K562 (cell line): Measurements from ENCODE around the gene HBB. TPM values are rescaled to one million over a fixed set of nuclear protein-coding genes. Genes with fewer than 3 reads are reported as not detected.
A peak's percentile ranks its signal among the peaks of the same experiment; 100 is the strongest.

ENCODE experiments used
- ATAC-seq: fragments of 200-7000 bp; cut with Tn5 transposase; 3 replicates; pipeline ENCODE4 v1.9.1; 2020; ENCODE audit warnings: moderate library complexity
- BruUV-seq: library from RNA; stranded (reverse); fragments of 400-500 nt; replicated peaks from 2 replicates; lab custom pipeline; 2021; lab: Mats Ljungman, UMichigan
- CTCF ChIA-PET: fragments of 300-600 bp; formaldehyde crosslinking; extraction: SDS; loops from one replicate; lab custom pipeline; 2021; ENCODE audit warnings: low intra/inter-chr PET ratio; lab: Yijun Ruan, JAX
- POLR2A ChIA-PET: fragments of 300-600, 350-650 bp; sonication (Branson Sonifier 250); formaldehyde crosslinking; extraction: SDS; loops from one replicate; lab custom pipeline; 2021; ENCODE audit warnings: antibody characterized with exemption, inconsistent platforms; lab: Yijun Ruan, JAX
- DNase-seq, 4 experiments: peaks; one replicate each; pipeline versions ENCODE4 v3.0.0 to v3.0.0-alpha.2; 2011 to 2018; ENCODE audit warnings: low spot score in 3 of 4, mixed read lengths in 3 of 4; ENCODE audit errors: extremely low read depth in 1 of 4
- FAIRE-seq: peaks from 2 replicates; lab custom pipeline; 2011; peaks lifted over from hg19 to GRCh38; lab: Jason Lieb, UNC
- H2AFZ ChIP-seq: 2 replicates; pipeline ENCODE4 v1.6.0; 2011; ENCODE audit warnings: low read depth, low read length, control low read depth, inconsistent platforms
- H3K27ac ChIP-seq: fragments of 200-600 bp; 3 replicates; pipeline ENCODE4 v1.8.0; 2011; ENCODE audit warnings: low read depth, mild to moderate bottlenecking, control low read depth, inconsistent platforms, low read length, moderate library complexity, mixed read lengths; ENCODE audit errors: extremely low read depth
- H3K27me3 ChIP-seq, 2 experiments: fragments of 300-600 bp in 1 of 2; 2 replicates in 1 of 2; 3 replicates in 1 of 2; pipeline versions ENCODE4 v1.6.0 to v1.8.0; 2011; ENCODE audit warnings: inconsistent platforms in 2 of 2, low read length in 2 of 2, mild to moderate bottlenecking in 1 of 2, mixed read lengths in 1 of 2, moderate library complexity in 1 of 2; ENCODE audit not compliant: control insufficient read depth in 2 of 2, insufficient read depth in 2 of 2
- H3K36me3 ChIP-seq: fragments of 300-600 bp; 3 replicates; pipeline ENCODE4 v1.8.0; 2011; ENCODE audit warnings: mild to moderate bottlenecking, low read length, inconsistent platforms; ENCODE audit not compliant: control insufficient read depth, insufficient read depth
- H3K4me1 ChIP-seq, 2 experiments: fragments of 200-600 bp in 1 of 2; replicated peaks in 1 of 2; 2 replicates in 1 of 2; 3 replicates in 1 of 2; pipeline versions ENCODE4 v1.5.1 to v1.8.0; 2011; ENCODE audit warnings: inconsistent platforms in 2 of 2, low read length in 2 of 2, mild to moderate bottlenecking in 1 of 2, mixed read lengths in 1 of 2, moderate library complexity in 1 of 2; ENCODE audit not compliant: control insufficient read depth in 2 of 2, insufficient read depth in 2 of 2
- H3K4me2 ChIP-seq: 2 replicates; pipeline ENCODE4 v1.6.1; 2011; ENCODE audit warnings: low read length, control low read depth, inconsistent platforms, mixed read lengths; ENCODE audit not compliant: insufficient read depth
- H3K4me3 ChIP-seq: fragments of 200-600 bp; sonication (generic), shearing (Covaris generic); 2 replicates; pipeline ENCODE4 v1.5.1; 2016; ENCODE audit warnings: control low read depth, inconsistent platforms
- H3K79me2 ChIP-seq: fragments of 200-600 bp; 3 replicates; pipeline ENCODE4 v1.8.0; 2011; ENCODE audit warnings: low read length, inconsistent platforms; ENCODE audit not compliant: control insufficient read depth, insufficient read depth
- H3K9ac ChIP-seq, 2 experiments: 2 replicates each; pipeline versions ENCODE4 v1.6.0 to v1.6.1; 2011; ENCODE audit warnings: low read depth in 2 of 2, low read length in 2 of 2, control low read depth in 1 of 2, inconsistent platforms in 1 of 2, mild to moderate bottlenecking in 1 of 2, mixed read lengths in 1 of 2; ENCODE audit not compliant: insufficient read depth in 1 of 2
- H3K9me1 ChIP-seq: one replicate; pipeline ENCODE4 v1.6.0; 2011; ENCODE audit warnings: inconsistent platforms, mild to moderate bottlenecking, low read length, moderate library complexity; ENCODE audit not compliant: control insufficient read depth, insufficient read depth
- H3K9me3 ChIP-seq: replicated peaks from 2 replicates; pipeline ENCODE4 v1.5.1; 2011; ENCODE audit warnings: low read depth, low read length, inconsistent platforms; ENCODE audit not compliant: control insufficient read depth, insufficient read depth
- H4K20me1 ChIP-seq: replicated peaks from 2 replicates; pipeline ENCODE4 v1.6.1; 2011; ENCODE audit warnings: low read length, inconsistent platforms, mixed read lengths; ENCODE audit not compliant: control insufficient read depth, insufficient read depth
- ADNP ChIP-seq: fragments of 200-800 bp; sonication (Bioruptor generic); IDR thresholded peaks from 2 replicates; pipeline ENCODE4 v1.6.1; 2016; ENCODE audit warnings: missing genetic modification characterization, missing compliant biosample characterization
- ARHGAP35 ChIP-seq: fragments of 450-650 bp; IDR thresholded peaks from 2 replicates; pipeline ENCODE4 v1.6.1; 2018; ENCODE audit not compliant: partially characterized antibody
- ATF7 ChIP-seq: fragments of 450-650 bp; IDR thresholded peaks from 2 replicates; pipeline ENCODE4 v1.7.1; 2014; ENCODE audit warnings: mild to moderate bottlenecking, moderate library complexity
- ELF4 ChIP-seq: fragments of 450-650 bp; formaldehyde crosslinking; IDR thresholded peaks from 2 replicates; pipeline ENCODE4 v1.4.0; 2022; ENCODE audit warnings: missing genetic modification characterization
- EP400 ChIP-seq: fragments of 450-650 bp; IDR thresholded peaks from 2 replicates; pipeline ENCODE4 v1.6.1; 2017; ENCODE audit warnings: antibody characterized with exemption, mild to moderate bottlenecking, moderate library complexity
- HMGN3 ChIP-seq: IDR thresholded peaks from 2 replicates; pipeline ENCODE4 v1.6.1; 2011; ENCODE audit warnings: borderline replicate concordance, low read depth, mild to moderate bottlenecking, mixed read lengths, low read length; ENCODE audit not compliant: insufficient read length; ENCODE audit errors: extremely low read depth
- NFE2 ChIP-seq: IDR thresholded peaks from 2 replicates; pipeline ENCODE4 v1.6.1; 2014; ENCODE audit warnings: antibody characterized with exemption, low read depth
- RAD51 ChIP-seq: fragments of 450-650 bp; IDR thresholded peaks from 2 replicates; pipeline ENCODE4 v1.7.1; 2016; ENCODE audit warnings: low read depth, mild to moderate bottlenecking, borderline replicate concordance
- SMAD3 ChIP-seq: fragments of 450-650 bp; formaldehyde crosslinking; conservative IDR thresholded peaks from 2 replicates; pipeline ENCODE4 v1.4.0; 2020; ENCODE audit warnings: mild to moderate bottlenecking
- ZC3H4 ChIP-seq: sonication (generic); formaldehyde crosslinking; IDR thresholded peaks from 2 replicates; pipeline ENCODE4 v1.9.0; 2021; ENCODE audit warnings: missing genetic modification reagents, borderline replicate concordance
- ZNF140 ChIP-seq: fragments of 250-450 bp; sonication (Bioruptor Pico); IDR thresholded peaks from 2 replicates; pipeline ENCODE4 v1.8.0; 2021; ENCODE audit warnings: moderate library complexity, mild to moderate bottlenecking, inconsistent platforms
- ZNF347 ChIP-seq: fragments of 450-650 bp; formaldehyde crosslinking; IDR thresholded peaks from 2 replicates; pipeline ENCODE4 v1.4.0; 2020; ENCODE audit warnings: low read depth, mild to moderate bottlenecking, moderate library complexity
- ZNF408 ChIP-seq: fragments of 250-450 bp; sonication (Bioruptor Pico); IDR thresholded peaks from 2 replicates; pipeline ENCODE4 v1.4.0; 2020; ENCODE audit warnings: low read depth, mild to moderate bottlenecking, moderate library complexity
- ZNF444 ChIP-seq: fragments of 250-450 bp; sonication (Bioruptor Pico); IDR thresholded peaks from 2 replicates; pipeline ENCODE4 v1.4.0; 2020; ENCODE audit warnings: mild to moderate bottlenecking, moderate library complexity
- WGBS: fragments of 100-300 bp; shearing (Covaris generic); methylation state at CpG from one replicate; pipeline ENCODE4 v1.1.6; 2016; ENCODE audit warnings: low coverage, mixed read lengths; ENCODE audit not compliant: insufficient coverage; ENCODE audit errors: missing lambda C conversion rate; 5-methylcytosine and 5-hydroxymethylcytosine counted together
- in situ Hi-C: fragments of 300-500 bp; cut with MboI; formaldehyde crosslinking; loops from 4 replicates; pipeline ENCODE4 v1.15.0; 2018; ENCODE audit warnings: inconsistent platforms, mixed read lengths
- intact Hi-C: fragments of 100-400 bp; cut with micrococcal nuclease; formaldehyde crosslinking; loops from 2 replicates; pipeline ENCODE4 v1.14.2; 2022
- polyA plus RNA-seq, 8 experiments: library from polyadenylated mRNA; depleted of rRNA in 4 of 8; stranded (reverse) in 5 of 8; unstranded in 3 of 8; fragments of >200 nt; fragmentation: Nextera tagmentation in 2 of 8; fragmentation: Illumina TruSeq in 1 of 8; extraction: Ambion mirVana in 2 of 8; extraction: Trizol in 1 of 8; gene quantifications; 2 replicates each; pipeline versions ENCODE4 v1.2.1 to v1.2.3, GENCODE V29; 2011 to 2014; ENCODE audit warnings: inconsistent platforms in 1 of 8, missing spikeins in 1 of 8
- total RNA-seq, 7 experiments: library from RNA; depleted of rRNA in 6 of 7; stranded (reverse); fragments of >200 nt in 6 of 7; fragmentation: Illumina TruSeq in 2 of 7; extraction: Trizol in 2 of 7; gene quantifications; 2 replicates each; pipeline versions ENCODE4 v1.2.1 to v1.2.3, GENCODE V29; 2011 to 2021; ENCODE audit warnings: low replicate concordance in 1 of 7
- TF ChIP-seq, protein P1 (sequence below): fragments of 200-400 bp; formaldehyde crosslinking; IDR thresholded peaks from 2 replicates; pipeline ENCODE4 v1.6.1; 2017; ENCODE audit warnings: mild to moderate bottlenecking, low read depth, low read length, moderate library complexity

Gene HBB
- total and polyA plus RNA-seq, 9 of the 15 experiments (the other 6 are each of a cell fraction or from before 2014, with no cell fraction given) = 0.33 to 3.4 (median 1.2) TPM; not detected in 2

- in situ Hi-C loops (no loop called here), intact Hi-C loops (no loop called here)
- BruUV-seq = no TSS peak
- H4K20me1 ChIP-seq = no peaks in the 10 kb centered on the region
- peaks cover 9 to 17% of the 10 kb centered on the region in 2 experiments; a peak in 4 of 5 replicates for H3K4me1 ChIP-seq
- DNase-seq = no peak
- H3K36me3 ChIP-seq = no peaks in the 10 kb centered on the region
- H3K27ac ChIP-seq = no peak overlapping the region
- H3K9me1 ChIP-seq = no peaks in the 10 kb centered on the region
- H3K79me2 ChIP-seq = no peaks in the 10 kb centered on the region
- H3K4me2 ChIP-seq = no peak overlapping the region
- POLR2A ChIA-PET = no interaction called here
- no peaks in the 10 kb centered on the region for H3K9me3 ChIP-seq
- TF ChIP-seq EP400 = 0 out of 2 replicates have a peak, but pooled peaks have one; percentile 7
- no peak for TF ChIP-seq ARHGAP35
- H2AFZ ChIP-seq = no peak overlapping the region
- no peak for ATAC-seq
- no peaks in the 10 kb centered on the region for H3K27me3 ChIP-seq
- H3K9ac ChIP-seq = no peak overlapping the region
- FAIRE-seq = no peak
- CTCF ChIA-PET = no interaction called here
- H3K4me3 ChIP-seq = no peak overlapping the region
- WGBS = 89% methylated on average over 6 of the region's 6 CpGs
Observed at GRCh38 chr11:5223146-5223545, 3.7 kb downstream of the HBB start.

DNA sequence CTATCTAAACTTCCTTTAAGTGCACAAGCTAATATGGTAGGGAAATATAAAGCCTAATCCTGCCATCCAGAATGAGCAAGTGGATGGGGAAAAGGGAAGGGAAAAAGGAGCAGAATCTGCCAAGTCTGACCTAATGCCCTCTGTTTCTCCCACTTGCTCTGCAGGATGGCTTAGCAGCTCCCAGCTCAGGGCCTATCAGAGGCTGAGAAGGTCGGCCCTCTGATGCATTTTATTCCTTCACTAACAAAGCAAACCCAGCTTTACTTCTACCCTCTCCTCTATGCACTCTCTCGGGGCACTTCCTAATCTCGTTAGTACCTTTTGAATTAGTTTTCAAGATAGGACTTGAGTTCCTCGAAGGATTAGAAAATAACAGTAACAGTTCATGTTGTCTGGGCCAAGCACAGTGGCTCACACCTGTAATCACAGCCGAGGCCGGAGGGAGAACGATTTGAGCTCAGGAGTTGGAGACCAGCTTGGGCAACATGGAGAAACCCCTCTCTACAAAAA is 16.4 kb downstream of the HBB start:
- no peaks in the 10 kb centered on the region for H3K27me3 ChIP-seq
- POLR2A ChIA-PET = interaction anchor here (0.6 to 1.2 kb wide), 3 partner anchors 15 to 503 kb away, joined by 3 read pairs; no protein-coding TSS in a partner anchor
- H3K27ac ChIP-seq = no peak overlapping the region
- ATAC-seq = peak; percentile 63
- FAIRE-seq = no peak
- WGBS = 46% methylated on average over 7 of the region's 7 CpGs
- no peak for DNase-seq
- no peak overlapping the region for H3K9ac ChIP-seq
- H2AFZ ChIP-seq = peak overlapping the region; percentile 79
- in situ Hi-C loops = no loop called here
- H3K9me3 ChIP-seq = no peaks in the 10 kb centered on the region
- H4K20me1 ChIP-seq = no peaks in the 10 kb centered on the region
- CTCF ChIA-PET = no interaction called here
- no peaks in the 10 kb centered on the region for H3K36me3 ChIP-seq
- peak overlapping the region; percentile 24; the same call in 1 of the 2 replicates for H3K4me2 ChIP-seq
- peaks cover 0 to 2% of the 10 kb centered on the region in 2 experiments; a peak in 2 of 5 replicates for H3K4me1 ChIP-seq
- no peaks in the 10 kb centered on the region for H3K9me1 ChIP-seq
- intact Hi-C loops = no loop called here
- H3K79me2 ChIP-seq = no peaks in the 10 kb centered on the region
- no peak overlapping the region for H3K4me3 ChIP-seq
- BruUV-seq = no TSS peak
- TF ChIP-seq ZNF444 (CRISPR knock-in tag) (no peak), ZNF408 (CRISPR knock-in tag) (no peak), ZNF140 (no peak), ADNP (no peak), ELF4 (CRISPR knock-in tag) (no peak), ZNF347 (CRISPR knock-in tag) (no peak), ATF7 (no peak), RAD51 (no peak), ZC3H4 (CRISPR knock-in tag) (no peak), HMGN3 (no peak), NFE2 (no peak), SMAD3 (CRISPR knock-in tag) (no peak)
- TF ChIP-seq, protein P1, sequence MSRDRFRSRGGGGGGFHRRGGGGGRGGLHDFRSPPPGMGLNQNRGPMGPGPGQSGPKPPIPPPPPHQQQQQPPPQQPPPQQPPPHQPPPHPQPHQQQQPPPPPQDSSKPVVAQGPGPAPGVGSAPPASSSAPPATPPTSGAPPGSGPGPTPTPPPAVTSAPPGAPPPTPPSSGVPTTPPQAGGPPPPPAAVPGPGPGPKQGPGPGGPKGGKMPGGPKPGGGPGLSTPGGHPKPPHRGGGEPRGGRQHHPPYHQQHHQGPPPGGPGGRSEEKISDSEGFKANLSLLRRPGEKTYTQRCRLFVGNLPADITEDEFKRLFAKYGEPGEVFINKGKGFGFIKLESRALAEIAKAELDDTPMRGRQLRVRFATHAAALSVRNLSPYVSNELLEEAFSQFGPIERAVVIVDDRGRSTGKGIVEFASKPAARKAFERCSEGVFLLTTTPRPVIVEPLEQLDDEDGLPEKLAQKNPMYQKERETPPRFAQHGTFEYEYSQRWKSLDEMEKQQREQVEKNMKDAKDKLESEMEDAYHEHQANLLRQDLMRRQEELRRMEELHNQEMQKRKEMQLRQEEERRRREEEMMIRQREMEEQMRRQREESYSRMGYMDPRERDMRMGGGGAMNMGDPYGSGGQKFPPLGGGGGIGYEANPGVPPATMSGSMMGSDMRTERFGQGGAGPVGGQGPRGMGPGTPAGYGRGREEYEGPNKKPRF = no peak
